GM21515 (cell line): ENCODE measurements around the gene ADAMTSL2.

Source experiments
- ATAC-seq: cut with Tn5 transposase; IDR thresholded peaks from one replicate; pipeline ENCODE4 v1.9.1; 2021; ENCODE audit not compliant: unreplicated experiment

Gene ADAMTSL2

GRCh38 chr9:133534346-133535291 lies at the start of gene ADAMTSL2:
Gene ADAMTSL2 (plus strand): TSS chr9:133534704. CDS start chr9:133536713, 2,009 bp downstream.
- ATAC-seq, result no peak

- ATAC-seq, result no peak
Measured at GRCh38 chr9:133485531-133486260, 48.8 kb upstream of the ADAMTSL2 start.

- no peak for ATAC-seq
Measured at GRCh38 chr9:133487331-133487725, 47.2 kb upstream of the ADAMTSL2 start.

DNA sequence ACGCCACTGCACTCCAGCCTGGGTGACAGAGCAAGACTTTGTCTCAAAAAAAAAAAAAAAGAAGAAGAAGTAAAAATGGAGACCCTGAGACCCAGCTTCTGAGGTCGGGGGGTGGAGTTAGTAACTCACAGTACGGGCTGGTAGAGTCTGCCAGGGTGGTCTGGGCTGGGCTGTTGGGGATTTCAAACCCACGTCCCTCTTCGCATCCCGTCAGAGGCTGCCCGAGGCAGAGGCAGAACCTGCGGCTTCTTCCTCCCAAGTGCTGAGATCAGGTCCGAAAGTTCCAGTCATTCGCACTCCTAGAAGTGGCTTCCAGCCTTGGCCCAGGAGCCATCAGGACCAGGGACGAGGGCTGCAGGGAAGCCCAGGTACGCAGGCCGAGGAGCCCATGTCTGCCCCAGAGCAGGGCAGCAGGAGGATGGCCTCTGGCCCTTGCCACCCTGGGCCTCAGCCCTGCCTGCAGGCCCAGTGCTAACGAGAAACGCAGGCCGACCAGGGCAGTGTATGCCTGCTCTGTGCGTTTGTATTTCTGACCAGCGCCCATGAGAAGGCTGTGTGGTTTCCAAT lies 45.7 kb upstream of the ADAMTSL2 start:
- no peak for ATAC-seq

DNA sequence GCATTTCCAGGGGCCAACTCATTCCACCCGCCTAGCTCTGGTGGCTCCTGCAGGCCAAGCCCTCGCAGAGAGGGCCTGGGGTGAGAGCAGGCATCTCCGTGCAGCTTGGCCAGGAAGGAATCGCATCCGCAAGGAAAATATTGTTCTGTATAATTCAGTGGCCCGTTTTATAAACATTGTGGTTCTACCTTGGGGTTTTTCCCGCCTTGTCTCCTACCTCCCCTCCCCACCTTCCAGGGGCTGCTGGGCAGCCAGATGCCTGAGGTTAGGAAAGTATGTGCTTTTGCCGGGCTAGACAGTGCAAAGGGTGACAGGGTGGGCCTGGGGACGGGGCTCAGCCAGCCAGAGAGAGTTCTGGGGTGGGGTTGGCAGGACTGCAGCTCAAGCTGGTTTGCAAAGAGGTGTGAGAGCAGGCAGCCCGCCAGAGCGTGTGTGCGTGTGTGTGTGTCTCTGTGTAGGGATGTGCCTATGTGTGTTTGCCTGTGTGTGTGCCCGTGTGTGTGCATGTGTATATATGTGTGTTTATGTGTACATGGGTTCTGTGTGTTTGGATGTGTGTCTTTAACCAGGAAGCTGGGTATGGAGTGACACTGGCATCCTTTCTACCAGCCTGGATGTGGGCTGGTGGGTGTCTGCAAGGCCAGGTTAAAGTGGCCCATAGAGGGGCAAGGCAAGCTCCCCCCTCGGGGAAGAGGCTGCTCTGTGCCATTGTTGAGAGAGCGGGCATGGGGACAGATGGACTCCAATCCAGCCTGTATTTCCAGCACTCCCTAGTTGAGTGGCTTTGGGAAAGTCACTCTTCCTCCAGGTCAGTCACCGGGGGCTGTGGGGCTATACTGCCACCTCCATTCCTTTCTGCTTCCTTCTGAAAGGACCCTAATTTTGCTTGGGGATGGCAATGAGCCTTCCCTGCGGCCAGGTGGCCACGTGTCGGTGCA lies 45.0 kb upstream of the ADAMTSL2 start:
- ATAC-seq, result no peak

DNA sequence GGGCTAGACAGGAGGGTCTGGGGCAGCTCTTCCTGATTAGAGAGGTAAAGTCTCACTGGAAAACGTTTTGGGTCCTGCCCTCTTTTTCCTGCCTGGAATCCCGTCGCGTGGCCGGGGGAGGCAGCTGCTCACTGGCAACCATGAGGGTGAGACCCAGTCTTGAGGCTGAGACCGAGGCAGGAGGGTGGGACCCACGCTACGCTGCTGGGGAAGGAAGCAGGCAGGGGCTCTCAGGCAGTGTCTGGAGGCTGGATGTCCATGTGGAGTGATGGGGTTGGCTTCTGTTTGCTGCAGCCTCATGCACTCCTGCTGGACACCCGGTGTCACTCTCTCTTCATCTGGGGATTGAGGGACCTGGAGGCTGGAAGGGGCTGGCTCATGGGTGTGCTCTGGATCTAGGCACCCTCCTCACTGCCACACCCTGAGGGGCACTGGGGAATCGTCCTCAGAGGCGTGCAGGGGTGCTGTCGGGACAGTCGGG lies 44.3 kb upstream of the ADAMTSL2 start:
- ATAC-seq, result no peak

DNA sequence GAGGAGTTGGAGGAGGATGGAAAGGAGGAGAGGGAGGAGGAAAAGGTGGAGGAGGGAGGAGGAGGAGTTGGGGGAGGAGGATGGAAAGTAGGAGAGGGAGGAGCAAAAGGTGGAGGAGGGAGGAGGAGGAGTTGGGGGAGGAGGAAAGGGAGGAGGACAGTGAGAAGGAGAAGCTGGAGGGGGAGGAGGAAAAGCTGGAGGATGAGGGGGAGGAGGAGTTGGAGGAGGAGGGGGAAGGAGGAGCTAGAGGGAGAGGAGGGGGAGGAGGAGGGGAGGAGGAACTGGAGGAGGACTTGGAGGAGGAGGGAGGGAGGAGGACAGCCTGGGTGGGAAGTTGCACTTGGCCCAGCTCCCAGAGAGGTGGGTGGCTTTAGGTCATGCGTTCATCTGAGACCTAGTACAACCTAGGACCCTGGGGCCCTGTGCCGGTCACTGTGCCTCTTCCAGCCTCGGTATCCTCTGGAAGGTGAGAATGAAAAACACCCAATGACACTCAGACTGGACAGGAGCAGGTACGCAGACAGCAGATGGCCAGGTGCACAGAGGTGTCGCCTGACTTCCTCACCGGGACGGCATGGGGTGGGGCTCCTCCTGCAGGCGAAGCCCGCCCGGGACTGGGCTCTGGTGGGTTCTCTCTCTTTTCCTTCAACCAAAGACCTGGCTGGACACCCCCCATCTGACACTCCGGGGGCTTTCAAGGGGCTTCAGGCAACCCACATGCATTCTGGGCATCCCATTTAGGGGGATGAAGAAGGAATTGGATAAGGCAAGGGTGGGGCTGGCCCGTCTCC lies 43.4 kb upstream of the ADAMTSL2 start:
- no peak for ATAC-seq

DNA sequence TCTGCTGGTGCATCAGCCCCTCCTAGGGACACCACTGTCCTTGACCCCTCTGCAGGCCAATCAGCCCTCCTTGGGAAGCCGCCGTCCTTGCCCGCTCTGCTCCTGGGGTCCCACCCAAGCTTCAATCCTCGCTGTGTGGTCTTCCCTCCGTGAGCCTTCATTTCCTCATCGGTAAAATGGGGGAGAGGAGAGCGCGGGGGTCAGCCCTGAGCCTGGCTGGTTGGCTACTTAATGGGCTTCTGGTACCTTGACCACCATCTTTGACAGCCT lies 42.9 kb upstream of the ADAMTSL2 start:
- no peak for ATAC-seq

- no peak for ATAC-seq
Measured at GRCh38 chr9:133492061-133493021, 42.2 kb upstream of the ADAMTSL2 start.

GRCh38 chr9:133493428-133493827 lies 41.1 kb upstream of the ADAMTSL2 start:
- no peak for ATAC-seq

GRCh38 chr9:133493845-133494540 lies 40.5 kb upstream of the ADAMTSL2 start:
- no peak for ATAC-seq

DNA sequence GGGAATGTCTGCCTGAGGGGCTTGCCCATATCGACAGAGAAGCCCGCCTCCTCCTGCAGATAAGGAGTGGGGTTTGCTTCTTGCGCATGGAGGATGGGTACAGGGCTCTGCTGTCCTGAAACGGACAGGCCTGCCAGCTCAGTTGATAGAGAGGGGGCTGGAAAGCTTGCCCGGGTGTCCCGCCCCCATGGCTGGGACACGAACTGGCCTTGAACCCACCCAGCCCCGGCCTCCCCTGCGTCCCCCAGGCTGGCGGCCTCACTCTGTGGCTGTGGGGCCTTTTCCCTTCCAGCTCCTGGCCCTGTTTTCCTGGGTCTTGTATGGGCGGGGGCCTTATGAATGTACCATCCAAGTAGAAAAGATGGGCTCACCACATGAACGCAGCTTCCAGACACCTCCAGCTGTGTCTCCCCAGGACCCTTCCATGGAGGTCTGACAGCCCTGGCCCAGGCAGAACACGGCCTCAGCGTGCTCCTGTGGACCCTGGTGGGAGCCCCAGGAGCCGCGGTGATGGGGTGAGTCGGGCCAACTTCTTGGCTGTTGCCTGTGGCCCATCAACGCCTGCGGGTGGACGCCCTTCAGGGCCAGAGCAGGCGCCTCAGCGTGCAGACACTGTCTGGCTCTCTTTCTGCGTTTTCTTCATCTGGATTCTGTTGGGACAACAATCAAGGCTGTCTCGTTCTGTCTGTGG lies 39.7 kb upstream of the ADAMTSL2 start:
- ATAC-seq, result no peak

- ATAC-seq, result no peak
Measured at GRCh38 chr9:133495327-133496293, 38.9 kb upstream of the ADAMTSL2 start.

GRCh38 chr9:133496861-133497842 lies 37.4 kb upstream of the ADAMTSL2 start:
- ATAC-seq, result no peak
